HG02943 (cell line): ENCODE results near the gene ICAM1.
"Not testable (repeated sequence)": the region's sequence is repeated elsewhere in the genome, so short reads cannot be mapped to it uniquely, and the experiment has no call there.

ENCODE experiments used
- ATAC-seq: cut with Tn5 transposase; IDR thresholded peaks from one replicate; pipeline ENCODE4 v1.9.1; 2021; ENCODE audit warnings: mild to moderate bottlenecking, low read depth, moderate library complexity; ENCODE audit not compliant: unreplicated experiment

Gene ICAM1

GRCh38 chr19:10270616-10271394 is at the start of gene ICAM1:
Gene ICAM1, plus strand, starts transcription at chr19:10271120. Its CDS starts 40 bp downstream, at chr19:10271160.
- ATAC-seq = no peak

GRCh38 chr19:10222201-10222890 is 48.6 kb upstream of the ICAM1 start:
- no peak for ATAC-seq

- no peak for ATAC-seq
These were observed 47.3 kb upstream of the ICAM1 start for GRCh38 chr19:10223488-10224213.

- ATAC-seq = no peak
These were observed 46.6 kb upstream of the ICAM1 start for GRCh38 chr19:10224337-10224736.

- no peak for ATAC-seq
These were observed 44.9 kb upstream of the ICAM1 start for GRCh38 chr19:10226021-10226375.

GRCh38 chr19:10226376-10227025 is 44.4 kb upstream of the ICAM1 start:
- no peak for ATAC-seq

GRCh38 chr19:10227026-10227971 is 43.6 kb upstream of the ICAM1 start:
- ATAC-seq = no peak

- no peak for ATAC-seq
These were observed 42.5 kb upstream of the ICAM1 start for GRCh38 chr19:10228393-10228792.

- no peak for ATAC-seq
These were observed 42.0 kb upstream of the ICAM1 start for GRCh38 chr19:10228920-10229319.

- ATAC-seq = no peak
These were observed 40.6 kb upstream of the ICAM1 start for GRCh38 chr19:10230173-10230860.

GRCh38 chr19:10230861-10231611 is 39.9 kb upstream of the ICAM1 start, which contains the start of gene S1PR2:
Gene S1PR2, minus strand, starts transcription at chr19:10231331. Its CDS starts 6,426 bp downstream, at chr19:10224905.
- ATAC-seq = no peak

GRCh38 chr19:10231612-10232228 is 39.2 kb upstream of the ICAM1 start:
- no peak for ATAC-seq

- ATAC-seq = no peak
These were observed 37.0 kb upstream of the ICAM1 start for GRCh38 chr19:10233946-10234345.

- no peak for ATAC-seq
These were observed 35.9 kb upstream of the ICAM1 start for GRCh38 chr19:10235003-10235402.

GRCh38 chr19:10235409-10235808 is 35.5 kb upstream of the ICAM1 start:
- ATAC-seq = not testable (repeated sequence)

- ATAC-seq = no peak
These were observed 33.2 kb upstream of the ICAM1 start for GRCh38 chr19:10237702-10238101.

GRCh38 chr19:10238172-10238783 is 32.6 kb upstream of the ICAM1 start:
- ATAC-seq = no peak
